Neural cell (in vitro differentiated cells): ENCODE measurements around the gene TRAPPC2L. TPM values are rescaled to one million over a fixed set of nuclear protein-coding genes. Genes with fewer than 3 reads are reported as not detected.

Experiments
- H2AFZ ChIP-seq: fragments of 200-600, 300-800 bp; sonication (generic), shearing (Covaris generic); 2 replicates; pipeline ENCODE4 v1.6.0; 2014; ENCODE audit warnings: low read depth, mild to moderate bottlenecking, antibody characterized with exemption, low read length, moderate library complexity
- H3F3A ChIP-seq: fragments of 200-600 bp; shearing (Covaris generic); 2 replicates; pipeline ENCODE4 v1.6.1; 2016; ENCODE audit warnings: mild to moderate bottlenecking, moderate library complexity, mixed read lengths, antibody characterized with exemption, low read length; ENCODE audit not compliant: insufficient read depth, poor library complexity, severe bottlenecking
- H3K27ac ChIP-seq: fragments of 200-600, 300-800 bp; sonication (generic), shearing (Covaris generic); 2 replicates; pipeline ENCODE4 v1.5.1; 2014; ENCODE audit warnings: mild to moderate bottlenecking, low read length, moderate library complexity
- H3K27me3 ChIP-seq: fragments of 300-800, 200-600 bp; sonication (generic), shearing (Covaris generic); 2 replicates; pipeline ENCODE4 v1.6.0; 2014; ENCODE audit warnings: mild to moderate bottlenecking, low read depth, low read length, moderate library complexity; ENCODE audit not compliant: insufficient read depth
- H3K36me3 ChIP-seq: fragments of 300-800, 200-600 bp; sonication (generic), shearing (Covaris generic); 2 replicates; pipeline ENCODE4 v1.5.1; 2014; ENCODE audit warnings: mild to moderate bottlenecking, antibody characterized with exemption, low read length, moderate library complexity; ENCODE audit not compliant: insufficient read depth
- H3K4me2 ChIP-seq: fragments of 300-800, 200-600 bp; sonication (generic), shearing (Covaris generic); 2 replicates; pipeline ENCODE4 v1.6.0; 2014; ENCODE audit warnings: mild to moderate bottlenecking, low read length
- H3K4me3 ChIP-seq: fragments of 300-800, 200-600 bp; sonication (generic), shearing (Covaris generic); 2 replicates; pipeline ENCODE4 v1.5.1; 2014; ENCODE audit warnings: mild to moderate bottlenecking, low read length, moderate library complexity
- H3K79me2 ChIP-seq: fragments of 200-600 bp; shearing (Covaris generic); replicated peaks from 2 replicates; pipeline ENCODE4 v1.6.0; 2014; ENCODE audit warnings: mild to moderate bottlenecking, low read length, moderate library complexity; ENCODE audit not compliant: insufficient read depth
- H3K9ac ChIP-seq: fragments of 300-800, 200-600 bp; sonication (generic), shearing (Covaris generic); 2 replicates; pipeline ENCODE4 v1.6.1; 2016; ENCODE audit warnings: mild to moderate bottlenecking, low read length, mixed read lengths
- H3K9me2 ChIP-seq: fragments of 200-600 bp; shearing (Covaris generic); 2 replicates; pipeline ENCODE4 v1.6.1; 2016; ENCODE audit warnings: mild to moderate bottlenecking, low read length, mixed read lengths; ENCODE audit not compliant: insufficient read depth
- H3K9me3 ChIP-seq: fragments of 200-600, 300-800 bp; sonication (generic), shearing (Covaris generic); 2 replicates; pipeline ENCODE4 v1.6.1; 2016; ENCODE audit warnings: mild to moderate bottlenecking, mixed run types, low read length, moderate library complexity, mixed read lengths
- H4K20me1 ChIP-seq: fragments of 200-600 bp; shearing (Covaris generic); 2 replicates; pipeline ENCODE4 v1.6.1; 2016; ENCODE audit warnings: mild to moderate bottlenecking, mixed run types; ENCODE audit not compliant: insufficient read depth
- CTCF ChIP-seq: fragments of 450-650 bp; IDR thresholded peaks from 2 replicates; pipeline ENCODE4 v1.5.1; 2014; ENCODE audit warnings: antibody characterized with exemption, mild to moderate bottlenecking, moderate library complexity; ENCODE audit not compliant: poor library complexity, severe bottlenecking
- EP300 ChIP-seq: fragments of 450-650 bp; conservative IDR thresholded peaks from 2 replicates; pipeline ENCODE4 v1.6.1; 2014; ENCODE audit warnings: antibody characterized with exemption, mild to moderate bottlenecking, moderate library complexity; ENCODE audit not compliant: poor library complexity, severe bottlenecking
- EZH2 ChIP-seq: fragments of 200-600, 300-800 bp; shearing (Covaris generic), sonication (generic); IDR thresholded peaks from 2 replicates; pipeline ENCODE4 v1.6.1; 2014; ENCODE audit warnings: antibody characterized with exemption, low read length, borderline replicate concordance, mild to moderate bottlenecking; ENCODE audit not compliant: insufficient read depth, poor library complexity, severe bottlenecking
- MXI1 ChIP-seq: fragments of 450-650 bp; conservative IDR thresholded peaks from 2 replicates; pipeline ENCODE4 v1.6.1; 2014; ENCODE audit warnings: antibody characterized with exemption, mild to moderate bottlenecking; ENCODE audit not compliant: poor library complexity, severe bottlenecking
- POLR2AphosphoS5 ChIP-seq: IDR thresholded peaks from 2 replicates; pipeline ENCODE4 v1.6.1; 2012
- RAD21 ChIP-seq: fragments of 450-650 bp; conservative IDR thresholded peaks from 2 replicates; pipeline ENCODE4 v1.6.1; 2014; ENCODE audit warnings: antibody characterized with exemption, mild to moderate bottlenecking, moderate library complexity
- REST ChIP-seq: IDR thresholded peaks from 2 replicates; pipeline ENCODE4 v1.6.1; 2012; ENCODE audit warnings: borderline replicate concordance
- SMC3 ChIP-seq: fragments of 450-650 bp; conservative IDR thresholded peaks from 2 replicates; pipeline ENCODE4 v1.6.1; 2014; ENCODE audit warnings: antibody characterized with exemption, mild to moderate bottlenecking, moderate library complexity; ENCODE audit not compliant: poor library complexity
- TAF1 ChIP-seq: IDR thresholded peaks from 2 replicates; pipeline ENCODE4 v1.6.1; 2012; ENCODE audit warnings: low read depth
- polyA plus RNA-seq: library from polyadenylated mRNA; depleted of rRNA; stranded (reverse); fragments of >200 nt; gene quantifications from 2 replicates; pipeline ENCODE4 v1.2.3, GENCODE V29; 2014

Gene TRAPPC2L
- polyA plus RNA-seq, 1 donor from 2014 or later = 70.2 TPM

- no peaks in the 10 kb centered on the region for H3K79me2 ChIP-seq
- no peak overlapping the region for H3K4me2 ChIP-seq
- H3K27me3 ChIP-seq = no peaks in the 10 kb centered on the region
- H3K4me3 ChIP-seq = no peak overlapping the region
- no peak overlapping the region for H3K27ac ChIP-seq
- H3K9me2 ChIP-seq = no peaks in the 10 kb centered on the region
- TF ChIP-seq SMC3 (peak; percentile 67), EP300 (no peak), EZH2 (no peak), RAD21 (peak; percentile 67), CTCF (peak; percentile 66)
- no peaks in the 10 kb centered on the region for H3K36me3 ChIP-seq
- H3F3A ChIP-seq = no peaks in the 10 kb centered on the region
- H2AFZ ChIP-seq = no peak overlapping the region
- H3K9me3 ChIP-seq = no peaks in the 10 kb centered on the region
- no peaks in the 10 kb centered on the region for H4K20me1 ChIP-seq
- H3K9ac ChIP-seq = no peak overlapping the region
Observed at GRCh38 chr16:88815901-88816589, 40.9 kb upstream of the TRAPPC2L start.

DNA sequence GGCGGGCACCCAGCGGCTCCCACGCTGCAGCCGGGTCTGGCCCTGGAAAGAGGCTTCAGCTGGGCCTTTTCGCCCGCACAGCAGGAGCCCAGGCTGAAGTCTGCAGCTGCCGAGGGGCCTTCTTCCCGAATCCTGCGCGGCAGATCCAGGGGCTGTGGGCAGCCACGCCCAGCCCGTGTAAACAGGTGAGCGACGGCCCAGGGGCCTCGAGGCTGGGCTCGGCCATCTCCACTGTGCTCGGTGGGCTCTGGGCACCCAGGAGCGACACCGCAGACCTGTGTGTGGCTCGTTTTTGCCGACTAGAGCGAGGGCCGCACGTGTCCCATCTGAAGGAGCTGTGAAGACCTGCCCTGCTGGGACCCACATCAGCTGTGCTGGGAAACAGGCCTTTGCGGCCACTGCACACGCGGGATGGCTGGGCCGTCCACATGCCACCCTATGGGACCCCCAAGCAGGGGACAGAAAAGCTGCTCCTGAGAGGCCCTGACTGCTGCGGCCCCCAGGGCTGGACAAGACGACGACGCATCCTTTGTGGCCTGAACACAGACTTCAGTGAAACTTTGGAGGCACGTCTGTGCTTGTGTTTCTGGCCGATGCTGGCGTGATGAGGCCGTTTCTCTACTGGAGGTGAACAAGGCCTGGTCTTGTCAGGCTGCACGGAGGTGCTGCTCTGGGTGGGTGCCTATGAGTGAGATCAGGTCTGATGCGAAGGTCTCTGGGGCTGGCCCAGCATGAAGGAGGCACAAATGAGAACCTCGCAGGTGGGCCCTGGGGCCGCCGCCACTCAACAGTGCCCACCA lies 40.0 kb upstream of the TRAPPC2L start:
- H3K36me3 ChIP-seq = no peaks in the 10 kb centered on the region
- no peaks in the 10 kb centered on the region for H3K27me3 ChIP-seq
- no peaks in the 10 kb centered on the region for H3K9me2 ChIP-seq
- no peak overlapping the region for H3K9ac ChIP-seq
- no peaks in the 10 kb centered on the region for H3K9me3 ChIP-seq
- H3K4me3 ChIP-seq = no peak overlapping the region
- H3K79me2 ChIP-seq = no peaks in the 10 kb centered on the region
- no peaks in the 10 kb centered on the region for H4K20me1 ChIP-seq
- no peaks in the 10 kb centered on the region for H3F3A ChIP-seq
- no peak overlapping the region for H3K4me2 ChIP-seq
- no peak overlapping the region for H2AFZ ChIP-seq
- no peak for TF ChIP-seq MXI1
- TF ChIP-seq CTCF = no peak
- no peak for TF ChIP-seq TAF1
- no peak for TF ChIP-seq REST
- no peak for TF ChIP-seq EZH2
- TF ChIP-seq RAD21 = no peak
- no peak for TF ChIP-seq EP300
- no peak for TF ChIP-seq POLR2AphosphoS5
- TF ChIP-seq SMC3 = no peak
- no peak overlapping the region for H3K27ac ChIP-seq
